WERI-Rb-1 (cell line): ENCODE results near the gene ZFPM1.

Source experiments
- DNase-seq: peaks from one replicate; pipeline ENCODE4 v3.0.0-alpha.2; 2020
- H3K27ac ChIP-seq: fragments of 250-450 bp; sonication (Bioruptor Pico); 2 replicates; pipeline ENCODE4 v1.5.1; 2020; ENCODE audit warnings: mild to moderate bottlenecking, moderate library complexity
- H3K27me3 ChIP-seq: fragments of 250-450 bp; sonication (Bioruptor Pico); 2 replicates; pipeline ENCODE4 v1.5.1; 2021; ENCODE audit warnings: mild to moderate bottlenecking, low read depth, moderate library complexity; ENCODE audit not compliant: insufficient read depth, severe bottlenecking
- H3K36me3 ChIP-seq: fragments of 250-450 bp; sonication (Bioruptor Pico); 2 replicates; pipeline ENCODE4 v1.5.1; 2020; ENCODE audit warnings: mild to moderate bottlenecking, moderate library complexity
- H3K4me3 ChIP-seq: 2 replicates; pipeline ENCODE4 v1.5.1; 2011; ENCODE audit warnings: low read depth, mild to moderate bottlenecking, control low read depth, low read length
- H3K9me3 ChIP-seq: fragments of 250-450 bp; sonication (Bioruptor Pico); 2 replicates; pipeline ENCODE4 v1.5.1; 2021; ENCODE audit warnings: mild to moderate bottlenecking, moderate library complexity; ENCODE audit not compliant: severe bottlenecking
- CTCF ChIP-seq: IDR thresholded peaks from 2 replicates; pipeline ENCODE4 v1.5.1; 2011; ENCODE audit warnings: low read depth, mild to moderate bottlenecking, control low read depth, inconsistent platforms, low read length

ZFPM1 gene

GRCh38 chr16:88478889-88479792, 26.1 kb downstream of the ZFPM1 start:
- Histone ChIP-seq H3K4me3 (no peak overlapping the region), H3K27me3 (no peaks in the 10 kb centered on the region), H3K27ac (no peak overlapping the region), H3K9me3 (no peaks in the 10 kb centered on the region), H3K36me3 (no peaks in the 10 kb centered on the region)
- no peak for DNase-seq
- no peak for TF ChIP-seq CTCF

- Histone ChIP-seq H3K4me3 (no peak overlapping the region), H3K27ac (no peak overlapping the region), H3K27me3 (no peaks in the 10 kb centered on the region), H3K9me3 (no peaks in the 10 kb centered on the region), H3K36me3 (no peaks in the 10 kb centered on the region)
- DNase-seq: no peak
- no peak for TF ChIP-seq CTCF
Observed at GRCh38 chr16:88479793-88480760, 27.0 kb downstream of the ZFPM1 start.

GRCh38 chr16:88480829-88481228, 27.7 kb downstream of the ZFPM1 start:
- Histone ChIP-seq H3K4me3 (no peak overlapping the region), H3K27ac (no peak overlapping the region), H3K36me3 (no peaks in the 10 kb centered on the region), H3K27me3 (no peaks in the 10 kb centered on the region), H3K9me3 (no peaks in the 10 kb centered on the region)
- DNase-seq: no peak
- no peak for TF ChIP-seq CTCF

GRCh38 chr16:88481851-88482250, 28.8 kb downstream of the ZFPM1 start:
- Histone ChIP-seq H3K36me3 (no peaks in the 10 kb centered on the region), H3K27ac (no peak overlapping the region), H3K27me3 (no peaks in the 10 kb centered on the region), H3K4me3 (no peak overlapping the region), H3K9me3 (no peaks in the 10 kb centered on the region)
- no peak for DNase-seq
- no peak for TF ChIP-seq CTCF

GRCh38 chr16:88482630-88483391, 29.7 kb downstream of the ZFPM1 start:
- Histone ChIP-seq H3K27ac (no peak overlapping the region), H3K36me3 (no peaks in the 10 kb centered on the region), H3K4me3 (no peak overlapping the region), H3K9me3 (no peaks in the 10 kb centered on the region), H3K27me3 (no peaks in the 10 kb centered on the region)
- TF ChIP-seq CTCF: no peak
- DNase-seq: no peak
